GM12801 (cell line): Measurements from ENCODE around the gene CTSW.

ENCODE experiments used
- CTCF ChIP-seq: IDR thresholded peaks from one replicate; pipeline ENCODE4 v1.5.1; 2011; ENCODE audit warnings: control low read depth; ENCODE audit not compliant: insufficient read length; ENCODE audit errors: extremely low read depth

The CTSW gene

GRCh38 chr11:65894034-65894591 is 14.5 kb downstream of the CTSW start:
- TF ChIP-seq CTCF: no peak

- no peak for TF ChIP-seq CTCF
Measured at GRCh38 chr11:65895482-65895981, 15.9 kb downstream of the CTSW start.

DNA sequence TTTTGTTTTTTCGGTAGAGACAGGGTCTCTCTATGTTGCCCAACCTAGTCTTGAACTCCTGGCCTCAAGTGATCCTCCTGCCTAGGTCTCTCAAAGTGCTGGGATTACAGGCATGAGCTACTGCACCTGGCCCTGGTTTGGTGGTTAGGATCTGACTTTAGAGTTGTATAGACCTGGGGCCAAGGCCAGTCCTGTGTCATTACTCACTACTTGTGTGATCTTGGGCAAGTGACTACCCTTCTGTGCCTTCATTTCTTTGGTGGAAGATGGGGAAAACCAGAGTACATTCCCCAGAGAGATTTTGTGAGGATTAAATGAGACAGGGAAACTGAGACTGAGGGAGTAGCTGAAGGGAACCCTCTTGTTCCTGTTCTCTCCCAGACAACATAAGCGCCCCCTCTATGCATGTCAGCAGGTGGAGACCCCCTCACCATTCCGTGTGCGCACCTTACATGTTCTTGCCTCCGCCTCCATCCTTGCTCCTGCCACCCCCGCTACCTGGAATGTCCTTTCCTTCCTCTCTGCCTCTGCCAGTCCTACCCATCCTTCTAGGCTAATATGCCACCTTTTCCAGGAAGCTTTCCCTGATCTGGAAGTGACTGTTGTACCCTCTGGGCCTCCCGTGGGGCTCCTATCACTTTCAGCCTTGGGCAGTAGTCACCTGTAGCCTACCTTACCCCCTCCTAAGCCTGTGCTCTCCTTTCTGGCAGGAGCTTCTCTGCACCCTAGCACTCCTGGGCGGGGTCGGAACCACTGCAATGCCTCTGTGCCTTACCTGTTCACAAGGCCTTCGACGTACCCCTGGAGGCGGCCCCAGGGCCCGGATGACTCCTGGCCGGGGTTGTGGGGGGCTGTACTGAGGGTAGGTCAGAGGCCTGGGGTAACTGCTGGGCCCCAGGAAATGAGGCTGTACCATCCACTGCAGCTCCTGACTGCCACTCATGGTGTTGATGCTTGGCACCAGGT is 16.7 kb downstream of the CTSW start:
- no peak for TF ChIP-seq CTCF

DNA sequence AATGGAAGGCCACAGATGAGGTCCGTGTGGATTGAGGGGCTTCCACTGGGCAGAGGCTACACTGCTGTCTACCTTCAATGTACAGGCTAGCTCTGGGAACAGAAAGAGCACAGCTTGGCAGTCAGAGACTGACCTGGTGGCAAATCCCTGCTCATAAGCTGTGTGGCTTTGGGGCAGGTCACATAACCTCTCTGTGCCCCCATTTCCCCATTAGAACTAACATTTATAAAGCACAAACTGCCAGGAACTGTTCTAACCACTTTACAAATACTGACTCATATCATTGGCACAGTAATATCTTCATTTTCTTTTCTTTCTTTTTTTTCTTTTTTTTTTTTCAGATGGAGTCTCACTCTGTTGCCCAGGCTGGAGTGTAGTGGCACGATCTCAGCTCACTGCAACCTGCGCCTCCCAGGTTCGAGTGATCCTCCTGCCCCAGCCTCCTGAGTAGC is 17.4 kb downstream of the CTSW start:
- no peak for TF ChIP-seq CTCF

DNA sequence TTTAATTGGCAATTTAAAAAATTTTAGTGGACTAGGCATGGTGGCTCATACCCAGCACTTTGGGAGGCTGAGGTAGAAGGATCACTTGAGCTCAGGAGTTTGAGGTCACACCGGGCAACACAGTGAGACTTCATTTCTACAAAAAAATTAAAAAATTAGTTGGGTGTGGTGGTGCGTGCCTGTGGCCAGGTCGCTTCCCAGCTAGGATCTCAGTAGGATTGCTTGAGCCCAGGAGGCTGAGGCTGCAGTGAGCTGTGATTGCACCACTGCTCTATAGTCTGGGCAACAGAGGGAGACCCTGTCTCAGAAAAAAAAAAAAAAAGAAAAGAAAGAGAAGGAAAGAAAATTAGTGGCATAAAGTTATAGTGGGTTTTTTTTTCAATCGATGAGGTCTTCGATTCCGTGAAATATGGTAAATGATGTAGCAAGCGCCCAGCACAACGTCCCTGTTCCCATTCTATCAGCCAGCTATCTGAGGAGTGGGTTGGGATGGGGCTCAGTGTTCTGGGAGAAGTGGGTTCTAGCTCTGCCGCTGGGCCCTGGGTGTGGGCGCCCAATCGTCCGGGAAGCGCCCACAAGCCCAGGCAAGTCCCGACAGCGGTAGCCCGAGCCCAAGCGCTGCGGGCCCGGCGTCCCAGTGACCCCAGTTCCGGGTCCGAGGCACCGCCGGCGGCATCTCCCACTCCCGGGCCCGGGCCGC is 19.2 kb downstream of the CTSW start:
- no peak for TF ChIP-seq CTCF

DNA sequence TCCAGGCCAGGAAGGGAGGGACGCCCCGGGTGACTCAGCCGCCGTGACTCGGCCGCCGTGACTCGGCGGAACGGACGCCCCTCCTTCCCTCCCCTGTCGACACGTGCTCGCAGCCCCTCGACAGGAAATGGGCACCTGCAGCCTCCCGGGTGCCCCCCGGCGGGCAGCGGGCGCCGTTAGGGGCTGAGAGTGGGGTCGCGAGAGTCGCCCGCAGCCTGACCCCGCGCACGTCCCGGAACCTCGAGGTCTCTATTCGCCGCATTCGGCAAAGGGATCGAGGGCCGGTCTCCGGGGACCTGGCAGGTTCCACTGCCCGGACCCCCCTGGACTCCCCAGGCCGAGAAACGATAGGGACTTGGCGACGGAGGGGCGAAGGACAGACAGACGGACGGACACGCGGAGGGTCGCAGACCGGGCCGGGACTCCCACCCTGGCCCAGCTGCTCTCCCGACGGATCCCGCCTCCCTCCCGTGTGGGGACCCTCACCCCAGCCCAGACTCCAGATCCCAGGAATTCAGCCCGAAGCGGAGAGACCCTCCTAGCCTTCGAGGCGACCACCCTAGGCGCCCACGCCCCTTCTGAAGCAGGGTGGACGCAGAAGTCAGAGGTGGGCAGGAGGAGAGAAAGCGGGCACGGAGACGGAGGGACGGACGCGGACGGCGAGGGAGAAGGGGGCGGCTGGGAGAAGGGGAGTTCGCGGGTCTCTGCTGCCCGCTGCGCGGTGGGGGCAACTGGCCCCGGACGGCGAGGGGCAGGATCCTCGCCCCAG is 19.9 kb downstream of the CTSW start:
- no peak for TF ChIP-seq CTCF
